SW480 (cell line): Measurements from ENCODE around the gene NLGN1.
"Not testable (repeated sequence)": the region's sequence is repeated elsewhere in the genome, so short reads cannot be mapped to it uniquely, and the experiment has no call there.

Experiments used
- DNase-seq: peaks from one replicate; pipeline ENCODE4 v3.0.0-alpha.2; 2016; ENCODE audit warnings: low spot score

Gene NLGN1

GRCh38 chr3:174168538-174169254 lies 771.2 kb downstream of the NLGN1 start:
- DNase-seq = no peak

DNA sequence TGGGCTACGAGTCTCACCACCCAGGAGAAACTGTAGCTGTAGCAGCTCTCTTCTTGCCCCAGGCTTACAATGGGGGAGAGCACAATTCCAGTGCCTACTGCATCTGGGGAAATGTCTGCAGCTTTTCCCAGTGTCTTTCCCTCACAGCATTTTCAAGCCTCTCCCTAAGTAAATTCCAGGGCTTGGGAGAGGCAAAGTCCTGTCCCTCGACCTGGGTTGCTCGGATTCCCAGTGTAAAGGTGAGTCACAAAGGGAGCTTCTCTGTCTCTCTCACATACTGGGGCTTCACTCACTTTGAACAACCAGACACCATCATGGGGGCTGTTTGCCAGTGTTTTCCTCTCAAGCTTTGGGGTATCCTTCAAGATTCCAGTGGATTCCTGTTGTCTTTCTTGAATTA lies 772.2 kb downstream of the NLGN1 start:
- DNase-seq = no peak

DNA sequence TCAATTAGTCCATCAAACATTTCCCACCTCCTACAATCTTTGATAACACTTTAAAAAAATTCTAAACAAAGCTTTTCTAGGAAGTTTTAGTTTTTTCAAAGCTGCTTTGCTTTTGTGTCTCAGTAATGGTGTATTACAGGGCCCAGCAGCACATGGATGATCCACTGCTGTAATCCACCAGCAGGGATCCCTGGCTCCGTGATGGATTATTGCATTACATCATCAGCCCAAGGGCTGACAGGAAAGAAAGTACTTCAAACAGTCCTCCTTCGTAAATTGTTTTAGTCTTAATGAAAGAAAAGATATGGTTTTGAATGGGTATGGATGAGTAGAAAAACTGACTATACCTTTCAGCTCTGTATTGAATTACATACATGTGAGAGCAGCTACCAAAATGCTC lies 772.7 kb downstream of the NLGN1 start:
- no peak for DNase-seq

DNA sequence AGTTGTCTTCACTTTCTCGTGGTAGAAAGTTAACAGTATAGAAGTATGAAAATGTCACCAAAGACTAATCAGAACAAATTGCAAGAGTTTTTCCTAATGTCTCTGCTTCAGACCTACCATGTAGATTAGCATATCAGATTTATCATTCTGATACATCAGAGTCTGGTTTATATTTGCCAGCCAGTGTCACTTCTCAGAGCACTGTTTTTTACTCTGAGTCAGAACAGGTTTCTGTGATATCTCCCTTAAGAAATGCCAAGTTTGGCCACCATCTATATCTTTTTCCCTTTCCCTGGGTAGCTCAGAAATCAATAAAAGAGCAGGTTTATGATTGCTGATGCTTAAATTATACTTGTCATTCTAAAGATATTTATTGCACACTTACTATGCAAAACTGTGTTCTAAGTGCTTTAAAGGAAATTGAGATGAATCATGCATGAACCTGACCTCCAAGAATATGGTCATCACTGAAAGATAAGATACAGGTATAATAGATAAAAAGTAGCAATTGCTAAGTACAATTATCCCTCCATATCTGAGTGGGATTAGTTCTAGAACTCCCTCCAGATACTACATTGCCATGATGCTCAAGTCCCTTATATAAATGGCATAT lies 788.9 kb downstream of the NLGN1 start:
- no peak for DNase-seq

DNA sequence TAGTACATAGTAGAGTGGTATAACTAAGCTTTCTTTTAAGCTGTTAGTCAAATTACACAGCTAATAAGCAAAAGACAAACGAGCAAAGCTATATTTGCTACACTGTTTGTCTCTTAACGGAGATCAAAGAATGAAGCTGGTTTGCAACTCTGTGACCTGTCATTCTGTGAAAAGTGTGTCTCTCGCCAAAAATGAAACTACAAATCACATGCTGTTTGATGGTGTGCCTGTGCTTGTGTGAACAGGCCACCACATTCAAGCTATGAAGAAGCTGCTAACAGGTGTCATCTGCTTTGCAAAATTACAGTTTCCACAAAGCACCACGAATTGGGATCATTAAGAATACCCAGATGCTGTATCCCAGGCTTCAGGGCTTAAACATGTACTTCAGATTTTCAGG lies 793.8 kb downstream of the NLGN1 start:
- DNase-seq = no peak

DNA sequence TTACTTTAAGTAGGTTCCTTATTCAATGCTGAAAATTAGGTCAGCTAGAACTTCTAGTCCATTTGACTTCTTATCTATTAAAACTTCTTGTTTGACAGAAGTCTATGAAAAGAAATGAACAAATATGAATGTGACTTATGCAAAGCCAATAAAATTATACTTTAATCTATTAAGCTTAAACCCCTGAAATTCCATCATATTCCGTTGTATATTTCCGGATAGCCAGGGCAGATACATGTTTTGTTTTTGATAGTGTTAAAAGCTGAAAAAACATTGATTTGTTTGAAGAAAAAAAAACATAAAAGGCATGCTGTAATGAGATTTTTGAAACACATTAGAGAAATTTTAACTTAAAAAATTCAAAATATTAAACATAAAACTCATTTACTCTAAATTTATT lies 794.4 kb downstream of the NLGN1 start:
- DNase-seq = no peak

GRCh38 chr3:174192471-174192870 lies 794.9 kb downstream of the NLGN1 start:
- no peak for DNase-seq

- DNase-seq = no peak
Measured at GRCh38 chr3:174193604-174194003, 796.1 kb downstream of the NLGN1 start.

GRCh38 chr3:174197416-174197815 lies 799.9 kb downstream of the NLGN1 start:
- DNase-seq = no peak

- no peak for DNase-seq
Measured at GRCh38 chr3:174198199-174198598, 800.7 kb downstream of the NLGN1 start.

DNA sequence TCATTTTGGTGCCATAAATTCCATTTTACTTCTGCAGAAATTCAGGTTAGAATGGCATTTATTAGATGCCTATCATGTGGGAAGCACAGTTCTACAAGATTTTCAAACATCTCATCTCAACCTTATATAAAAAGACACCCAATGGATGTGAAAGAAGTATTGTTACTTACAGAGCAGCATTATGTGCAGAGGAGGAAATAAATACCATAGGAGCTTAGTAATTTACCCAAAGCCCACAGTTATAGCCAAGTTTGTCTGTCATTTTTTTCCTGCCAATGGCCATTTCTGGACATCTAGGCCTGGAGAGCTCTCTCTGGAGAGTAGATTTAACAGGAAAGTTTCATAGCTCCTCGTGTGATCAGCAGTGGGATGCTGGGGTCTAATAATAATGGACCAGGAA lies 802.2 kb downstream of the NLGN1 start:
- no peak for DNase-seq

- DNase-seq = no peak
Measured at GRCh38 chr3:174202116-174202515, 804.6 kb downstream of the NLGN1 start.

GRCh38 chr3:174202561-174202960 lies 805.0 kb downstream of the NLGN1 start:
- no peak for DNase-seq

DNA sequence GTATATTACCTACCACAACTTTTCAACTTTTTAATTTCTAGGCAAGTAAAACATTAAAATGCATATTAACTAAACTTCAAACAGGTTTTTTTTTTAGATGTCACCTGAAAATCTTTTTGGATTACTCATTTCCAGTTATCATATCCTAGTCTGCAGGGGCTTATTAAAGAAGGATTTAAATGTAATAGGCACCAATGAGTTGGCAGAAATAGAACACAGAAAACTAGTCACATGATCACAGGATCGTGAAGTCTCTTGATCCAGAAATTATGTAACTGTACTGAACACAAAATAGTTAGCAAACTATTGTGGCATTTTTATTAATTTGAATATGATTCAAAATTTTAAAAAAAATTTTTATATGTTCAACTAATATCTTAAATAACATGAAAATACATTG lies 807.2 kb downstream of the NLGN1 start:
- DNase-seq = no peak

DNA sequence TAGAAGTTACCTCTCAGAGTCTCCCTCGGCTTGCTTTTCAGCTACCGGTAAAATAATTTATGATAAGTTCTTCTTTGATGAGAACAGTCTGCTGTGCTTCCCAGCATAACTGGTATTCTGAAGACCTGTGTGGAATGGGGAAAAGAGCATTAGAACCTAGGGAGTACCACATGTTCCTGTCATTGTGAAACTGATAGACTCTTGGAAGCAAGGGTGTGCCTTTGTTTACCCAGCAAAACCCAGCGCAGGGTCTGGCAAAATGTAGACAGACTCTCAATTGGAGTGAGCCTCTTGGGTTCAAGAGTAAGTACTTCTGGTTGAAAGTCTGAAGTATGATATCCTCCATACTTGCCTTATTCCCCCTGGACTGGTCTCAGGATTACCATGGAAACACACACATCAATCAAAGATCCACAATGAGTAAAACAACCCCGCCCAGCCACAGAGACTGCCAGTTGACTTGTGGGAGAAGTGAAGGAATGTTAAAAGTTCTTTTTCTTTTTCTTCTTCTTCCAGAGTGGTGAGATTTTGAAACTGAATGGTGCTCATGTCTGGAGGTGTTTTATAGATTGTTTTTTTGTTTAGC lies 809.2 kb downstream of the NLGN1 start:
- DNase-seq = no peak

- DNase-seq = no peak
Measured at GRCh38 chr3:174208161-174208560, 810.6 kb downstream of the NLGN1 start.

DNA sequence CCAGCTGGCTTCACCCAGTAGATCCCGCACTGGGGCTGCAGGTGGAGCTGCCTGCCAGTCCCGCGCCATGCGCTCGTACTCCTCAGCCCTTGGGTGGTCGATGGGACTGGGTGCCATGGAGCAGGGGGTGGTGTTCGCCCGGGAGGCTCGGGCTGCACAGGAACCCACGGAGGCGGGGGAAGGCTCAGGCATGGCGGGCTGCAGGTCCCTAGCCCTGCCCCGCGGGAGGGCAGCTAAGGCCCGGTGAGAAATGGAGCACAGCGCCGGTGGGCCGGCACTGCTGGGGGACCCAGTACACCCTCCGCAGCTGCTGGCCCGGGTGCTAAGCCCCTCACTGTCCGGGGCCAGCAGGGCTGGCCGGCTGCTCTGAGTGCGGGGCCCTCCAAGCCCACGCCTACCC lies 814.4 kb downstream of the NLGN1 start:
- DNase-seq = not testable (repeated sequence)

- DNase-seq = no peak
Measured at GRCh38 chr3:174215456-174215855, 817.9 kb downstream of the NLGN1 start.

DNA sequence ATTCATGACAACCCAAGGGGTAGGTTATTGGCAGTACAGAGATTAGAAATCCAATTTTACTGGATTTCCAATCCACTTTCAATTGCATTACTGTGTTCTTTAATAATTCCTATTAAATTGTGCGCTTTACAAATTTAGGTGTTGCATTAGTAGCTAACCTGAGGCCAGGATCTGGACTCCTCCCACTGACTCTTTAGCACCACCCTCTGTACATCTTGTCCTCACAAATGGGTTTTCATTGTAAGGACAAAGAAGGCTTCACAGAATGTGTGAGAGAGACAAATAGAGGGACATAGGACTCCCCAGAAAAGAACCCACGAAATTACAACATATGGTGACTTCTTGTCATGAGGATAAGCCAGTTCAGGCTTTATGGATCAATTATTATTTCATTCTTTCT lies 818.5 kb downstream of the NLGN1 start:
- DNase-seq = no peak

DNA sequence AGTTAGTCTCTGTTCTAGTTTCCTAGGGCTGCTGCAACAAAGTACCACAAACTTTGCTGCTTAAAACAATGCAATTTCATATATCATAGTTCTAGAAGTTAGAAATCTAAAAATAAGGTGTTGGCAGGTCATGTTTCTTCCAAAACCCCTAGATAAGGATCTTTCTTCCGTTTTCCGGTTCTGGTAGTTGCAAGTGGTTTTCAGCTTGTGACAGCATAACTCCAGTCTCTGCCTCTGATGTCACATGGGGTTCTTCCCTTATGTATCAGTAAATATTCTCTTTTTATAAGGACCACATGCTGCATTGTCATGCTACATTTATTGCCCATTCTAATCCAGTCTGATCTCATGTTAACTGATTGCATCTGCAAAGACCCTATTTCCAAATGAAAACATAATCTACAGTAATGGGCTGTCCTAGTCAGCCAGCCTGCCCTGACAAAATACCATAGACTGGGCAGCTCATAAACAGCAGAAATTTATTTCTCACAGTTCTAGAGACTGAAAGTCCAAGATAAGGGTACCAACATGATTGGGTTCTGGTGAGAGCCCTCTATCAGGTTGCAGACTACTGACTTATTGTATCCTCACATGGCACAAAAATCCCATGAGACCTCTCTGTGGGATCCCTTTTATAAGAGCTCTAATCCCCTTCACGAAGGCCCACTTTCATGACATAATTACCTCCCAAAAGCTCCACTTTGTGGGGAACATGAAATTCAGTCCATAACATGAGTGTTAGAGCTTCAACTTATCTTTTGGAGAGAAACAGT lies 819.6 kb downstream of the NLGN1 start:
- no peak for DNase-seq

GRCh38 chr3:174218016-174218415 lies 820.5 kb downstream of the NLGN1 start:
- no peak for DNase-seq

- DNase-seq = no peak
Measured at GRCh38 chr3:174219738-174220137, 822.2 kb downstream of the NLGN1 start.
